Muscle layer of duodenum (tissue), 2 donors: ENCODE measurements around the gene NR3C1.

Source experiments
- H3K27ac ChIP-seq: one replicate; pipeline ENCODE4 v1.7.0; 2013; ENCODE audit warnings: mild to moderate bottlenecking, low read length
- H3K27me3 ChIP-seq: one replicate; pipeline ENCODE4 v1.7.0; 2013; ENCODE audit warnings: low read depth, mild to moderate bottlenecking, control low read depth, low read length
- H3K36me3 ChIP-seq, 2 donors: one replicate each; pipeline ENCODE4 v1.7.0; 2013; ENCODE audit warnings: low read length in 2 of 2, control low read depth in 1 of 2, mild to moderate bottlenecking in 1 of 2; ENCODE audit not compliant: insufficient read depth in 2 of 2, control insufficient read depth in 1 of 2
- H3K4me1 ChIP-seq, 2 donors: one replicate each; pipeline ENCODE4 v1.7.0; 2013; ENCODE audit warnings: low read length in 2 of 2, mild to moderate bottlenecking in 2 of 2, control low read depth in 1 of 2, moderate library complexity in 1 of 2; ENCODE audit not compliant: insufficient read depth in 2 of 2, control insufficient read depth in 1 of 2
- H3K4me3 ChIP-seq, 2 donors: one replicate each; pipeline ENCODE4 v1.7.0; 2013; ENCODE audit warnings: low read length in 2 of 2, low read depth in 1 of 2, mild to moderate bottlenecking in 1 of 2
- H3K9me3 ChIP-seq, 2 donors: one replicate each; pipeline ENCODE4 v1.7.0; 2013; ENCODE audit warnings: low read length in 2 of 2, control low read depth in 1 of 2, mild to moderate bottlenecking in 1 of 2; ENCODE audit not compliant: control insufficient read depth in 1 of 2
- donor health status: healthy.

Gene NR3C1

DNA sequence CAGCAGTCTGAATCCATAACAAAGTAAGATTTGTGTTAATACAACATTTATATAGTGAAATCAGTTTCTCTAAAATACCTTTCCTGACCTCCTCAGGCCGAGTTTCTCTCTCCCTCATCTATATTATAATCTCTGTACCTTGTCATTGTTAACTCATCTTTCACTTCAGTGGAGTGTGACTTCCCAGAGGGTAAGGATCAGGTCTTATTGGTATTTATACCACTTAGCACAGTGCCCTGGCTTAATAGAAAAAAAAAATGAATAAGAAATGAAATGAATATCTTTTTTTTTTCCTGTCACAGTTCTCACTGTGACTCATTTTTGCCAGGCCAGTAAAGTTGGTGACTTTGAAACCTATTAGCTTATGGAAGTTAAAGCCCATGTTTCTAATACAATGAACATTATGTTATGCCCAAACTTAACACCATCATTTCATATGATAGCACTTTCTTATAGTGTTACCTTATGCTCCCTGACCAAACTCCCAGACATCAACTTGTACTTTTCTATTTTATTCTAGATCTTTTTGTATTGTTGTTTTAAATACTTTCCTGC lies 90.1 kb downstream of the NR3C1 start:
- Histone ChIP-seq H3K27ac (no peak overlapping the region), H3K27me3 (no peaks in the 10 kb centered on the region), H3K4me1 (peaks cover 0 to 28% of the 10 kb centered on the region in 2 donors), H3K9me3 (no peaks in the 10 kb centered on the region), H3K36me3 (peaks cover 21 to 41% of the 10 kb centered on the region in 2 donors), H3K4me3 (no peak overlapping the region)

DNA sequence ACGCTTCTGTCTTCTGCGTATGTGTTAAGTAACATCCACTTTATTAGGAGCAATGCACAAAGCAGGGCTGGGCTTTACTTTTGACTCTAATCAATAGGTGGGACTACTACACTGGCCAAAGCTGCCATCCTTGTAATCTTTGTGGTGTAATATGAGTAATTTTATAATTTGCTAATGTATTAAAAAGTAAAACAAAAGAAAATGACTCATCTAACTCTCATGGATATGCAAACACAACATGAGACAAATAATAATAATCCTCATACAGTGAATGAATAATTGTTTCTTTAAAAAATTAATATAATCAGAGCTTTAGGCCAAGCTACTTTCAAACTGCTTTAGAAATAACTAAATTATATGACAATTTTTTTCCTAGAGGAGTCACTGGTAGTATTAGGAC lies 90.7 kb downstream of the NR3C1 start:
- peaks cover 0 to 28% of the 10 kb centered on the region in 2 donors for H3K4me1 ChIP-seq
- H3K27me3 ChIP-seq: no peaks in the 10 kb centered on the region
- no peaks in the 10 kb centered on the region for H3K9me3 ChIP-seq
- H3K27ac ChIP-seq: no peak overlapping the region
- H3K36me3 ChIP-seq: peaks cover 23 to 41% of the 10 kb centered on the region in 2 donors
- H3K4me3 ChIP-seq: no peak overlapping the region

DNA sequence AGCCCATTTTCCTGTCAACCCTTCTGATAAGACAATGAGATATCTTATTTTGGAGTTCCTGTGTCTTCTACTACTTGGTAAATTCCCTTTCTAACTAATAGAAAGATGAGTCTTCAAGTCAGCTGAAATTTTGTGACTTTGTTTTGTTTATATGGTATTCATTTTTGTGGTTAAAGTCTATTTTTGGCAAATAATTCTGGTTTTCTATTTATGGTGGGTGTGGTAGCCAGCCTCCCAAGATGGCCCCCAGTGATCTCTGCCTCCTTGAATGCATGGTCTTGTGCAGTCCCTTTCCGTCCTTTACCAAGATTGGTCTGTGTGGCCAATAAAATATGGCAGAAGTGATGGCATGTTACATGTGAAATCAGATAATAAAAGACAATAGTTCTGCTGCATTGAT lies 91.5 kb downstream of the NR3C1 start:
- Histone ChIP-seq H3K4me1 (peaks cover 0 to 23% of the 10 kb centered on the region in 2 donors), H3K27ac (no peak overlapping the region)

DNA sequence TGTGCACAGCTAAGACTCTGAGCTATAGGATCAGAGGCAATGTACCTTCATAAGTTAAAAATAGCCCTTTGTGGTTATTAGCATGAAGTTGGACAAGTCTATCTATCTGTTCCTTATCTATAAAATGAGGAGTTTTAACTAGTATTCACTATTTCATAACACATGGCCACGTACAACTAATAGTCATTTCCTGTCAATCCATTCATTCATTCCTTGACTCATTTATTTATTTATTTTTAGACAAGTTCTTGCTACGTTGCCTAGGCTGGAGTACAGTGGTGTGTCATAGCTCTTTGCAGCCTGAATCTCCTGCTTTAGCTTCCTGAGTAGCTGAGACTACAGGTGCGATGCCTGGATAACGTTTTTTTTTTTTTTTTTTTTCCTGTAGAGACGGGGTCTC lies 92.1 kb downstream of the NR3C1 start:
- no peak overlapping the region for H3K4me3 ChIP-seq
- no peak overlapping the region for H3K27ac ChIP-seq
- H3K27me3 ChIP-seq: no peaks in the 10 kb centered on the region
- H3K9me3 ChIP-seq: no peaks in the 10 kb centered on the region
- H3K36me3 ChIP-seq: peaks cover 26 to 41% of the 10 kb centered on the region in 2 donors
- peaks cover 0 to 20% of the 10 kb centered on the region in 2 donors for H3K4me1 ChIP-seq

More for the DNA sequence above, 91.5 kb downstream of the NR3C1 start:
- peaks cover 26 to 41% of the 10 kb centered on the region in 2 donors for H3K36me3 ChIP-seq
- H3K4me3 ChIP-seq: no peak overlapping the region
- no peaks in the 10 kb centered on the region for H3K27me3 ChIP-seq
- no peaks in the 10 kb centered on the region for H3K9me3 ChIP-seq

DNA sequence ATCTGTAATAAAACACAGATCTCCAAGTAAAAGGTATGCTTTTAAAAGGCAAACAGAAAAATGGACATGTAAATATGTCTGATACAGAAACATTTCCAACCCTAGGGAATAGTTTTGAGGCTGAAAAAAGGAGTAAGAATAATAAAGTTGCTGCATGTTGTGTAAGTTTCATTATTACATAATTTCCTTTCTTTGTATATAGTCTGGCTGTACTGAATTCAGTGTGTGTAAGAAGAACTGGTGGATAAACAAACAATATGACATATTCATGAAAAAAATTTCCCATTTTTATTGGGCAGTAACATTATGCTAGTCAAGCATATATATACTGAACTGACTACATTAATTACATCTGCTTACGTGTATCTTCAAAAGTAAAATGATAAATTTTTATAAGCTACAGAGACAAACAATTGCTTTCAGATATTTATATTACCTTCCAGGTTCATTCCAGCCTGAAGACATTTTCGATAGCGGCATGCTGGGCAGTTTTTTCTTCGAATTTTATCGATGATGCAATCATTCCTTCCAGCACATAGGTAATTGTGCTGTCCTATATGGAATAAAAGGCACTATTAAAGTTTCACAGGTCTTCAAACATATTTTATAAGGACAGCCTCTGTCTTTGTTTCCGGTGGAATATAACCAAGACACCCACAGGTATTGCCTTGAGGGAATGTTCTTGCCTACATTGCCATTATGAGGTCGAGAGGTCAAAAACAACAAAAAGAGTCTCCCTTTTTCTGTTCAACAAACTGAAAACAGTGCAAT lies 93.6 kb downstream of the NR3C1 start:
- Histone ChIP-seq H3K4me1 (peaks cover 0 to 16% of the 10 kb centered on the region in 2 donors), H3K36me3 (peaks cover 26 to 49% of the 10 kb centered on the region in 2 donors), H3K9me3 (no peaks in the 10 kb centered on the region), H3K27ac (no peak overlapping the region), H3K4me3 (no peak overlapping the region), H3K27me3 (no peaks in the 10 kb centered on the region)

DNA sequence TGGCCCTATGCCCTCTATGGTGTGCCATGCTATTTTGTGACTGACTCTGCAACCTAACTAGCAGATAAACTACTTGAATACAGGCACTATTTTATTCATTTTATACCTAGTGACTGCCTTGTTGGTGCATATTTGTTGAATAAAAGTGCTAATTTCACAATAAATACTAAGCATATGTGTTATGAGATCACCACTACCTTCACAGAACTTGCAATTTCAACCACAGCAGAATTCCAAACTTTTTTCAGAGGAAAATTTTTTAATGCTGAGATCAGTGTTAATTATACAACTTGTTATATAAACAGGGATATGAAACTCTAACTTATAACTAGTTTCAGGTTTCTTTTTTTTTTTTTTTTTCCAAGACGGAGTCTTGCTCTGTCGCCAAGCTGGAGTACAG lies 94.8 kb downstream of the NR3C1 start:
- H3K9me3 ChIP-seq: no peaks in the 10 kb centered on the region
- H3K4me3 ChIP-seq: no peak overlapping the region
- H3K4me1 ChIP-seq: peaks cover 0 to 7% of the 10 kb centered on the region in 2 donors
- peaks cover 26 to 48% of the 10 kb centered on the region in 2 donors for H3K36me3 ChIP-seq
- no peak overlapping the region for H3K27ac ChIP-seq
- H3K27me3 ChIP-seq: no peaks in the 10 kb centered on the region

DNA sequence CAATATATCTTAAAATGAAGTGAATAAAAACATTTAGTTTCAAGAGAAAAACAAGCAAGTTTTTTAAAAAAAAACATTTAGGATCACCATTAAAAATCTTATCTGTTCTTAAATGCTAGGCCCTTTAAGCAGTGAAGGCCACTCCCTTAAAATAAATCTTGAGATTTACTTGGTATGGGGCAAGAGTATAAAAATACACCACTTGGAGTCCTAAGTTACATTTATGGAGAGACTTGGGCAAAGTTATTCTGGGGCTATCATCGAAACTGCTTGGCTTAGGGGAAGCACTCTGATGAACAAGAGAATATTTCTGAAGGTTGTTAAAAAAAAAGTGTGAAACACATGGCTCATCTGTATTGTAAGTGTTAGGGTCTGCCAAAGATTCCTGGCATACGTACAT lies 97.4 kb downstream of the NR3C1 start:
- Histone ChIP-seq H3K27ac (no peak overlapping the region), H3K4me3 (no peak overlapping the region), H3K9me3 (no peaks in the 10 kb centered on the region), H3K36me3 (peaks cover 18 to 30% of the 10 kb centered on the region in 2 donors), H3K27me3 (no peaks in the 10 kb centered on the region), H3K4me1 (no peaks in the 10 kb centered on the region)

DNA sequence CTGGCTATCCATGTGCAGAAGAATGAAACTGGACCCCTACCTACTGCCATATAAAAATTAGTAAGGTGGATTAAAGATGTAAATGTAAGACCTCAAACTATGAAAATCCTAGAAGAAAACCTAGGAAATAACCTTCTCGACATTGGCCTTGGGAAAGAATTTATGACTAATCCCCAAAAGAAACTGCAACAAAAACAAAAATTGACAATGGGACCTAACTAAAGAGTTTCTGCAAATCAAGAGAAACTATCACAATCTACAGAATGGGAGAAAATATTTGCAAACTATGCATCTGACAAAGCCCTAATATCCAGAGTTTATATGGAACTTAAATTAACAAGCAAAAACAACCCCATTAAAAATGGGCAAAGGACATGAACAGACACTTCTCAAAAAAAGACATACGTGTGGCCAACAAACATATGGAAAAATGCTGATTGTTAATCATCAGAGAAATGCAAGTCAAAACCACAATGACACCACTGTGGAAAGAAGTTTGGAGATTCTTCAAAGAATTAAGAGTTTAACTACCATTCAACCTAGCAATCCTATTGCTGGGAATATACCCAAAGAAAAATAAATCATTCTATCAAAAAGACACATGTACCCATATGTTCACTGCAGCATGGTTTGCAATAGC lies 98.5 kb downstream of the NR3C1 start:
- Histone ChIP-seq H3K36me3 (peaks cover 23 to 27% of the 10 kb centered on the region in 2 donors), H3K9me3 (no peaks in the 10 kb centered on the region), H3K27ac (no peak overlapping the region), H3K4me1 (no peaks in the 10 kb centered on the region), H3K27me3 (no peaks in the 10 kb centered on the region), H3K4me3 (no peak overlapping the region)

DNA sequence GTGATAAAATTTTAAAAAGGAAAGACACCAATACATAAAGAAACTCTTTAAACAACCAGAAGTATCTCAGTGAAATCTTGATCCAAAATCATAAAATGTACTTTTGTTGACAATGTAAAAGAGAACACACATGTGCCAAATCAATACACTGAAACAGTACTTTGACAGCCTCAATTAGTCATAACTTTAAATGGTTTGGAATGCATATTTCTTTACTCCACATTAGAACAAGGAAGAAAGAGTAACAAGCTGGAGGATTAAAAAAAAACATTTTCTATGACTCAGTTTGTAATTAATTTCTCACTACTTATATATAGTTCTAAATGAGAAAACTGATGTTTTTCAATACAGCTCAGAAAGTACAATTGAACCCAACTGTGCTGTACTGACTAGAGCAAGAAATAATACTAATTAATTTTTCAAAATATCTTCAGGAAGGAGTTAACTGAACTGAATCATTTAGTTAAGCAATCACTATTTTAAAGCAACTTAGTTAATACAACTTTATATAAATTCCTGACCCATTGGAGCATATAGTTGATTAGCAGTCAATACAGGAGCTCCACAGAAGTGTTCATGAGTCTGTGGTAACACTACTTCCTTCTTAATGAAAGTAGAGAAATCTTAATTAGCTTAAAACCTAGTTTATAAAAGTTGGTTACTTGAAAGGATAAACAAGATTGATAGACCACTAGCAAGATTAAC lies 101.0 kb downstream of the NR3C1 start:
- H3K4me3 ChIP-seq: no peak overlapping the region
- H3K27me3 ChIP-seq: no peaks in the 10 kb centered on the region
- no peak overlapping the region for H3K27ac ChIP-seq
- H3K36me3 ChIP-seq: peaks cover 25 to 26% of the 10 kb centered on the region in 2 donors
- H3K4me1 ChIP-seq: no peaks in the 10 kb centered on the region
- H3K9me3 ChIP-seq: no peaks in the 10 kb centered on the region

DNA sequence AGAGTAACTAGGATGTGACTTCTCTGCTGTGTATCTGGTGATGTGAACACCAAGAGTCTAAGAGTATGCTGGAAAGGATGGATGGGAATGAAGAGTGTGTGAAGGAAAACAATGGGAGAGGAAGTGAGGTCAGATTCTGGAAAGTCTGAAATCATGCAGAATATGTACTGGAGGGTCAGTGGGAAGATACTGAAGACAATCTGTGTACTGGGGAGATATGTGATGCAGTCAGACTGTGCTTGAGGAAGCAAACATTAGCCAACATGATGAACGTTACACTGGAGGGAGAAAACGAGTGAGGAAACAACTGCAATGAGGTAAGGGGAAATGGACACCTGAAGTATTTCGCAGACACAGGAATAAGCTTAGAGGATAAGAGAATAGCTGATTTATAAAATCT lies 105.7 kb downstream of the NR3C1 start:
- Histone ChIP-seq H3K4me1 (no peaks in the 10 kb centered on the region), H3K27me3 (no peaks in the 10 kb centered on the region), H3K4me3 (no peak overlapping the region), H3K9me3 (no peaks in the 10 kb centered on the region), H3K27ac (no peak overlapping the region), H3K36me3 (peaks cover 36 to 49% of the 10 kb centered on the region in 2 donors)

DNA sequence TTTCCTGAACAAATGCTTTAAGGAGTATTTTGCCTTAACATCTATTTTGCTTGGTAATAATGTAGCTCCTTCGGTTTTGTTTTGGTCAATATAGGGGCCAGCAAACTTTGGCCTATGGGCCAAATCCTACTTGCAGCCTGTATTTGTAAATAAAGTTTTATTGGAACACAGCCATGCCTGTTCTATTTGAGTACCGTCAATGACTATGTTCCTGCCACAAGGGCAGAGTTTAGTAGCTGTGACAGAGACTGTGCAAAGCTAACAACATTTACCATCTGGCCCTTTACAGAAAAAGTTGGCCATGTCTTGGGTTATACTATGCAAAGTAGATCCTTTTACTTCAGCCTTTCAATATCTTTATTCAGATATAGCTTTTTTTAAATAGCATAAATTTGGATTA lies 113.4 kb downstream of the NR3C1 start:
- Histone ChIP-seq H3K27ac (no peak overlapping the region), H3K27me3 (no peaks in the 10 kb centered on the region), H3K9me3 (no peaks in the 10 kb centered on the region), H3K4me3 (no peak overlapping the region), H3K36me3 (peaks cover 17 to 25% of the 10 kb centered on the region in 2 donors), H3K4me1 (no peaks in the 10 kb centered on the region)
